Activated T-cell treated with anti-CD3 and anti-CD28 coated beads, Interleukin-2, amount 50 U/mL, for 24 hours (primary cell): ENCODE data around the gene CISH.
A peak's percentile ranks its signal among the peaks of the same experiment; 100 is the strongest.

Experiments used
- DNase-seq: peaks from one replicate; pipeline ENCODE4 v3.0.0-alpha.2; 2020
- H3K27ac Mint-ChIP-seq: 2 replicates; pipeline ENCODE4 v1.8.0; 2020; ENCODE audit warnings: mild to moderate bottlenecking, mixed read lengths
- H3K27me3 Mint-ChIP-seq: 2 replicates; pipeline ENCODE4 v1.8.0; 2020; ENCODE audit warnings: mixed read lengths
- H3K36me3 Mint-ChIP-seq: 2 replicates; pipeline ENCODE4 v1.8.0; 2020; ENCODE audit warnings: low read depth, mixed read lengths
- H3K4me1 Mint-ChIP-seq: 2 replicates; pipeline ENCODE4 v1.8.0; 2020; ENCODE audit warnings: low read depth, mixed read lengths
- H3K4me3 Mint-ChIP-seq: 2 replicates; pipeline ENCODE4 v1.8.0; 2020; ENCODE audit warnings: mild to moderate bottlenecking, moderate library complexity, mixed read lengths
- H3K9me3 Mint-ChIP-seq: 2 replicates; pipeline ENCODE4 v1.8.0; 2020; ENCODE audit warnings: mixed read lengths

The CISH gene

DNA sequence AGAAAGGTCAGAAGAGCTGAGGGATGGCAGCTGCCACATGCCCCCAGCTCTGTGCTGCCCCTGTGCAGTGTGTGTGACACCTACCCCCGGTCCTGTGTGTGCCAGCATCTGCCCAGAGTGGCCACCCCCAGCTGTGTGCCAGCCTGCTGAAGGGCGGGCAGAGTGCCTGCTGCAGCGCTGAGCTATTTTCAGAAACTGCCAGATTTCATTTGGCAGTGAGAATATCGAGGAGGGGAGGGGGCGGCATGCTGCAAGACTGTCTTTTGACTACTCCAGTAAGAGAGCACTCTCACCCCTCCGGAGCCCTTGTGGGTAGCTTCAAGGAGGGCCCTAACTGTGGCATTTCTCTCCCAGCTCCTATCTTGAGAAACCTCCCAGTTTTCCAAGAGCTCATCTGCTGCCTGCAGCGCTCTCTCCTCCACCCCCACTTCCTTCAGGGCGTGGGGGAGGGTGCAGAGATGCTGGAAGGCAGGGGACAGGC is 37.9 kb upstream of the CISH start:
- peaks cover 13% of the 10 kb centered on the region for H3K4me1 Mint-ChIP-seq
- H3K4me3 Mint-ChIP-seq: no peak overlapping the region
- H3K27ac Mint-ChIP-seq: peak overlapping the region; percentile 87

DNA sequence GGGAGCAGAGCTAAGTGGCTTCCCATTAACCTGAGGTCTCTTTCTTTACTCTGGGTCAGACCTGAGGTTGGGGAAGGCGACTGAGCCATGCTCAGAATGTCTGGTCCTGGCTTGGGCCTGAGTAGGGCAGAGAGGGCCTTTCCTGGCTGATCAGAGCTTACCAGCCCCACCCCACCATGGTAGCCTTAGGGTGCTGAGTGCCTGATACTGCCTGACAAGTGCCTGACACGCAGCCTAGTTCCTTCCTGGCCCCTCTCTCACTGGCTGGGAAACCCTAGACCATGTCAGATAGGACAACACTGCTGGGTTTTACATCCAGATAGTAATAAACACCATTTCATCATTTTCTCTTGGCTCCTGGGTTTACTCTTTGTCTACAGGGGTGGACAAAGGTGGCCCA is 37.4 kb upstream of the CISH start:
- peaks cover 7% of the 10 kb centered on the region for H3K4me1 Mint-ChIP-seq
- H3K27me3 Mint-ChIP-seq: no peaks in the 10 kb centered on the region
- H3K4me3 Mint-ChIP-seq: no peak overlapping the region
- H3K9me3 Mint-ChIP-seq: no peaks in the 10 kb centered on the region
- H3K27ac Mint-ChIP-seq: peak overlapping the region; percentile 87
- peaks cover 64% of the 10 kb centered on the region for H3K36me3 Mint-ChIP-seq
- no peak for DNase-seq

More for the DNA sequence above, 37.9 kb upstream of the CISH start:
- Mint-ChIP-seq H3K27me3 (no peaks in the 10 kb centered on the region), H3K9me3 (no peaks in the 10 kb centered on the region), H3K36me3 (peaks cover 58% of the 10 kb centered on the region)
- no peak for DNase-seq

- no peaks in the 10 kb centered on the region for H3K9me3 Mint-ChIP-seq
- peak overlapping the region; percentile 87 for H3K27ac Mint-ChIP-seq
- DNase-seq: no peak
- H3K36me3 Mint-ChIP-seq: peaks cover 70% of the 10 kb centered on the region
- H3K27me3 Mint-ChIP-seq: no peaks in the 10 kb centered on the region
- H3K4me1 Mint-ChIP-seq: peaks cover 2% of the 10 kb centered on the region
- no peak overlapping the region for H3K4me3 Mint-ChIP-seq
Measured at GRCh38 chr3:50648313-50648712, 36.7 kb upstream of the CISH start.

- H3K4me3 Mint-ChIP-seq: no peak overlapping the region
- H3K27ac Mint-ChIP-seq: peak overlapping the region; percentile 52
- H3K36me3 Mint-ChIP-seq: peaks cover 98% of the 10 kb centered on the region
- peaks cover 14% of the 10 kb centered on the region for H3K4me1 Mint-ChIP-seq
- no peaks in the 10 kb centered on the region for H3K27me3 Mint-ChIP-seq
- no peak for DNase-seq
- no peaks in the 10 kb centered on the region for H3K9me3 Mint-ChIP-seq
Measured at GRCh38 chr3:50645378-50645777, 33.8 kb upstream of the CISH start.

GRCh38 chr3:50644561-50644960 is 33.0 kb upstream of the CISH start:
- DNase-seq: no peak
- Mint-ChIP-seq H3K9me3 (no peaks in the 10 kb centered on the region), H3K4me3 (no peak overlapping the region), H3K36me3 (peaks cover 98% of the 10 kb centered on the region), H3K27ac (peak overlapping the region; percentile 3), H3K27me3 (no peaks in the 10 kb centered on the region), H3K4me1 (peaks cover 15% of the 10 kb centered on the region)

DNA sequence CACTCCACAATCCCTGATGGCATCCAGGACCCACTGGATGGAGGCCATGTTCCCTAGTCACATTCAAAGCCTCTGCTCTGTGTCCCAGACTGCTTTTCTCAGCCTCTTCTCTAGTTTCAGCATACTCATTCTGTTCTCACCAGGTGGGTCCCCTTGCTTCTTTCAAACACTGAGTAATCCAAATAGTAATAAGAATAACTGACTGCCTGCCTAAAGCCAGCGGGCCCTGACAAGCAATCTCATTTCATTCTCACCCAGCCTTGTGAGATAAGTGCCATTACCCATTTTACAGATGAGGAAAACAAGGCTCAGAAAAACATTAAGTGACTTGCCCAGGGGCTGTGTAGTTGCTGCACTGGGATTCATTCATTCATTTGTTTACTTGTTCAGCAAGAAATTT is 30.8 kb upstream of the CISH start:
- Mint-ChIP-seq H3K4me3 (no peak overlapping the region), H3K27ac (peak overlapping the region; percentile 77), H3K4me1 (peaks cover 34% of the 10 kb centered on the region), H3K27me3 (no peaks in the 10 kb centered on the region), H3K36me3 (peaks cover 99% of the 10 kb centered on the region), H3K9me3 (no peaks in the 10 kb centered on the region)
- DNase-seq: no peak

DNA sequence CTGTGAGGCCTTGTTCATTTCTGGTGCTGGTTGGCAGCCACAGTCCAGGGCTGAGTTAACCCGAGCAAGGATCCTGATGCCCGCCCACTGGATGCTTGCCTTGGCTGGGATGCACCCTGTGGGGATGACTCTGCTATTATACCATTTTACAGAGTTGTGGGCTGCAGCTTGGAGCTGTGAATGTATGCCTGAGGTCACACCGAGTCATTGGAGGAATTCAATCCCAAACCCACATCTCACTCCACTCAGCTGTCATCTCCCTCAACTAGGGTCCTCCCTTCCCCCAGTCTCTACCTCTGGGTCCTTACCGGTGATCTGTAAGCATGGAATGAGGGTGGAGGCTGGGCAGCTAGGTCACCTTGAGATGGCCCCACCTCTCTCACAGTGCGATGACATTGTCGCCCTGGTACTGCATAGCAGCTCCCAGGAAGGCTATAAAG is 27.5 kb upstream of the CISH start:
- DNase-seq: no peak
- peak overlapping the region; percentile 78 for H3K27ac Mint-ChIP-seq
- H3K4me3 Mint-ChIP-seq: no peak overlapping the region
- peaks cover 58% of the 10 kb centered on the region for H3K4me1 Mint-ChIP-seq
- no peaks in the 10 kb centered on the region for H3K9me3 Mint-ChIP-seq
- H3K27me3 Mint-ChIP-seq: no peaks in the 10 kb centered on the region
- peaks cover 88% of the 10 kb centered on the region for H3K36me3 Mint-ChIP-seq

- no peak for DNase-seq
- Mint-ChIP-seq H3K4me1 (peaks cover 70% of the 10 kb centered on the region), H3K27ac (peak overlapping the region; percentile 88), H3K9me3 (no peaks in the 10 kb centered on the region), H3K27me3 (no peaks in the 10 kb centered on the region), H3K36me3 (peaks cover 88% of the 10 kb centered on the region), H3K4me3 (no peak overlapping the region)
Measured at GRCh38 chr3:50637945-50638344, 26.4 kb upstream of the CISH start.

- no peaks in the 10 kb centered on the region for H3K27me3 Mint-ChIP-seq
- H3K27ac Mint-ChIP-seq: peak overlapping the region; percentile 89
- H3K4me1 Mint-ChIP-seq: peaks cover 74% of the 10 kb centered on the region
Measured at GRCh38 chr3:50637011-50637410, 25.4 kb upstream of the CISH start.

GRCh38 chr3:50635066-50635465 is 23.5 kb upstream of the CISH start:
- H3K27ac Mint-ChIP-seq: peak overlapping the region; percentile 72
- peaks cover 87% of the 10 kb centered on the region for H3K4me1 Mint-ChIP-seq
- peaks cover 88% of the 10 kb centered on the region for H3K36me3 Mint-ChIP-seq
- H3K9me3 Mint-ChIP-seq: no peaks in the 10 kb centered on the region
- no peaks in the 10 kb centered on the region for H3K27me3 Mint-ChIP-seq
- no peak overlapping the region for H3K4me3 Mint-ChIP-seq
- no peak for DNase-seq

More at GRCh38 chr3:50637011-50637410, 25.4 kb upstream of the CISH start:
- peaks cover 88% of the 10 kb centered on the region for H3K36me3 Mint-ChIP-seq
- H3K9me3 Mint-ChIP-seq: no peaks in the 10 kb centered on the region
- no peak overlapping the region for H3K4me3 Mint-ChIP-seq
- no peak for DNase-seq

GRCh38 chr3:50633230-50633790 is 21.7 kb upstream of the CISH start:
- peaks cover 91% of the 10 kb centered on the region for H3K4me1 Mint-ChIP-seq
- no peak for DNase-seq
- peak overlapping the region; percentile 91 for H3K27ac Mint-ChIP-seq
- no peaks in the 10 kb centered on the region for H3K27me3 Mint-ChIP-seq
- no peaks in the 10 kb centered on the region for H3K9me3 Mint-ChIP-seq
- H3K4me3 Mint-ChIP-seq: no peak overlapping the region
- peaks cover 88% of the 10 kb centered on the region for H3K36me3 Mint-ChIP-seq

DNA sequence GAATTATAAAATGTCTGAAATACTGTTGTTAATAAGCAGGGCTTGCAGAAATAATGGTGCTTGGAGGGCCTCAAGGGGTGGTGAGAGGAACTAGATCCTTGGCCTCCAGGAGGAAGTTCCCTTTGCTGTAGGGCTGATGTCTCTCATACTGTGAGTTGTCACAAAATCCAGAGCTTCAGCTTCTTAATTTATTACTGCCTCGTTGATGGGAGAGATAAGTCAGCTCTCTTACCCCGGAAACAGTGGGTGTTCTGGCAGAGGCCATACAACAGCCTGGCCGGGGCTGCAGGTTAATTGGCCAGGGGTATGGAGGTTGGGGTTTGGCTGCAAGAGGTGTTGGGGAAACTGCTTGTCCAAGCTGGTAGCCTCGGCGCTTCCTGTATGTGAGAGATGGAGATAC is 20.9 kb upstream of the CISH start:
- no peak for DNase-seq
- Mint-ChIP-seq H3K27me3 (no peaks in the 10 kb centered on the region), H3K4me1 (peaks cover 91% of the 10 kb centered on the region), H3K4me3 (peak overlapping the region; percentile 46), H3K27ac (peak overlapping the region; percentile 91), H3K36me3 (peaks cover 88% of the 10 kb centered on the region), H3K9me3 (no peaks in the 10 kb centered on the region)

DNA sequence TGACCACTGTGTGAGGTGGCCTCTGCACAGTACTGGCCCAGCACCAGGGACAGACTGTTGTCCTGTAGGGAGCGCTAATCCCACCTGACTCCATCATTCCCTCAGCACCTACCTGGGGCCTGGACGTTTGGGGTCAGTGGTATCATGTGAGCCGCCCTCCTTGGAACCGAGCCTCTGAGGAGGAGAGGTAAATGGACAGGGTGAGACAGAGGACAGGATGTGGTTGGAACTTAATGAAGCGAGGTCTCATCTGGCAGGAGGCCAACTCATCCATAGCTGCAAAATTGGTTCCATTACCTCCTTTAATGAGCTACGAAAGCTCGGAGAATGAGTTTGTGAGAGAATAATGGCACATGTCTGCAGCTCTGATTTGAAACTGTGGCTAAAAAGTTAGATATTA is 19.3 kb upstream of the CISH start:
- no peaks in the 10 kb centered on the region for H3K27me3 Mint-ChIP-seq
- H3K9me3 Mint-ChIP-seq: no peaks in the 10 kb centered on the region
- DNase-seq: no peak
- H3K36me3 Mint-ChIP-seq: peaks cover 91% of the 10 kb centered on the region
- H3K27ac Mint-ChIP-seq: peak overlapping the region; percentile 91
- no peak overlapping the region for H3K4me3 Mint-ChIP-seq
- H3K4me1 Mint-ChIP-seq: peaks cover 91% of the 10 kb centered on the region

- Mint-ChIP-seq H3K4me3 (no peak overlapping the region), H3K27me3 (no peaks in the 10 kb centered on the region), H3K36me3 (peaks cover 93% of the 10 kb centered on the region), H3K4me1 (peaks cover 95% of the 10 kb centered on the region), H3K27ac (peak overlapping the region; percentile 91), H3K9me3 (no peaks in the 10 kb centered on the region)
- DNase-seq: no peak
Measured at GRCh38 chr3:50630394-50630793, 18.8 kb upstream of the CISH start.

GRCh38 chr3:50628601-50629000 is 17.0 kb upstream of the CISH start:
- H3K9me3 Mint-ChIP-seq: no peaks in the 10 kb centered on the region
- peaks cover 100% of the 10 kb centered on the region for H3K4me1 Mint-ChIP-seq
- H3K27me3 Mint-ChIP-seq: no peaks in the 10 kb centered on the region
- DNase-seq: no peak
- peaks cover 99% of the 10 kb centered on the region for H3K36me3 Mint-ChIP-seq
- H3K27ac Mint-ChIP-seq: peak overlapping the region; percentile 80
- no peak overlapping the region for H3K4me3 Mint-ChIP-seq
